A549 (cell line): ENCODE data around the gene ZNF385B.

ENCODE experiments used
- EP300 ChIP-seq, 2 experiments: fragments of >200 bp; sonication (Bioruptor Twin); formaldehyde crosslinking; IDR thresholded peaks; 2 replicates in 1 of 2; 3 replicates in 1 of 2; pipeline ENCODE4 v1.6.1; 2016 to 2017
- KDM1A ChIP-seq: fragments of 200-600 bp; sonication (generic); IDR thresholded peaks from 2 replicates; pipeline ENCODE4 v1.6.1; 2016; ENCODE audit warnings: low read depth, mild to moderate bottlenecking
- MYC ChIP-seq: IDR thresholded peaks from 2 replicates; pipeline ENCODE4 v1.6.1; 2012; ENCODE audit warnings: mild to moderate bottlenecking, inconsistent platforms, low read length, improper control_type of control experiment, borderline replicate concordance
- POLR2A ChIP-seq: IDR thresholded peaks from 2 replicates; pipeline ENCODE4 v1.6.1; 2012; ENCODE audit warnings: mild to moderate bottlenecking, low read length
- RAD21 ChIP-seq, 2 experiments: fragments of >200 bp in 1 of 2; sonication (Bioruptor Twin) in 1 of 2; formaldehyde crosslinking in 1 of 2; IDR thresholded peaks in 1 of 2; conservative IDR thresholded peaks in 1 of 2; 2 replicates in 1 of 2; 3 replicates in 1 of 2; pipeline ENCODE4 v1.6.1; 2012 to 2018; ENCODE audit warnings: inconsistent platforms in 1 of 2
- SMC3 ChIP-seq: fragments of >200 bp; sonication (Bioruptor Twin); formaldehyde crosslinking; IDR thresholded peaks from 3 replicates; pipeline ENCODE4 v1.6.1; 2018; ENCODE audit warnings: inconsistent platforms
- TF ChIP-seq, protein P1 (sequence below): fragments of >200 bp; sonication (Bioruptor Twin); formaldehyde crosslinking; IDR thresholded peaks from 3 replicates; pipeline ENCODE4 v1.5.1; 2016

DNA sequence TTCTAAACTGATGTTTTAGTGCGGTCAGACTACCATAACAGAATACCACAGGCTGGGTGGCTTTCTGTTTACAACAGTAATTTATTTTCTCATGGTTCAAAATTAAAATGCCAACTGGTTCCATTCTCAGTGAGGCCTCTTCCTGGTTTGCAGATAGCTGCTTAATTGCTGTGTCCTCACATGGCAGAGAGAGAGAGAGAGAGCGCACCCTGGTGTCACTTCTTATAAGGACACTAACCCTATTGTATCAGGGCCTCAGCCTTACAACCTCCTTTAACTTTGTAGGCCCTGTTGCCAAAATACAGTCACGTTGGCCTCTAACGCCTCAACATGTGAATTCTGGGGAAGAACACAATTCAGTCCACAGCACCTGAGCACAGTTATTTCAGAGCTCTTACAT, 37.5 kb upstream of the ZNF385B start:
- TF ChIP-seq POLR2A (no peak), KDM1A (no peak), SMC3 (no peak), EP300 (IDR thresholded peaks at IDR 0.05) (no peak), RAD21 (conservative IDR thresholded peaks at IDR 0.05 in 1 of 2, IDR thresholded peaks at IDR 0.05 in 1 of 2) (peak in 1 of 2 experiments; percentile 27; a peak in 1 of 5 replicates), MYC (no peak)
- TF ChIP-seq, protein P1, sequence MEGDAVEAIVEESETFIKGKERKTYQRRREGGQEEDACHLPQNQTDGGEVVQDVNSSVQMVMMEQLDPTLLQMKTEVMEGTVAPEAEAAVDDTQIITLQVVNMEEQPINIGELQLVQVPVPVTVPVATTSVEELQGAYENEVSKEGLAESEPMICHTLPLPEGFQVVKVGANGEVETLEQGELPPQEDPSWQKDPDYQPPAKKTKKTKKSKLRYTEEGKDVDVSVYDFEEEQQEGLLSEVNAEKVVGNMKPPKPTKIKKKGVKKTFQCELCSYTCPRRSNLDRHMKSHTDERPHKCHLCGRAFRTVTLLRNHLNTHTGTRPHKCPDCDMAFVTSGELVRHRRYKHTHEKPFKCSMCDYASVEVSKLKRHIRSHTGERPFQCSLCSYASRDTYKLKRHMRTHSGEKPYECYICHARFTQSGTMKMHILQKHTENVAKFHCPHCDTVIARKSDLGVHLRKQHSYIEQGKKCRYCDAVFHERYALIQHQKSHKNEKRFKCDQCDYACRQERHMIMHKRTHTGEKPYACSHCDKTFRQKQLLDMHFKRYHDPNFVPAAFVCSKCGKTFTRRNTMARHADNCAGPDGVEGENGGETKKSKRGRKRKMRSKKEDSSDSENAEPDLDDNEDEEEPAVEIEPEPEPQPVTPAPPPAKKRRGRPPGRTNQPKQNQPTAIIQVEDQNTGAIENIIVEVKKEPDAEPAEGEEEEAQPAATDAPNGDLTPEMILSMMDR: 0 out of 3 replicates have a peak, but pooled peaks have one; percentile 18
